GM12875 (cell line): Measurements from ENCODE around the gene MTIF2.
"Not testable (repeated sequence)": the region's sequence is repeated elsewhere in the genome, so short reads cannot be mapped to it uniquely, and the experiment has no call there.

Source experiments
- H3K4me3 ChIP-seq: one replicate; pipeline ENCODE4 v1.5.1; 2011; ENCODE audit warnings: low read depth, low read length, control low read depth
- TF ChIP-seq, protein P1 (sequence below): IDR thresholded peaks from 2 replicates; pipeline ENCODE4 v1.5.1; 2011; ENCODE audit warnings: low read depth, mild to moderate bottlenecking, control low read depth, inconsistent platforms, low read length, moderate library complexity, borderline replicate concordance; ENCODE audit not compliant: insufficient read depth

The MTIF2 gene

GRCh38 chr2:55213822-55214221, 55.2 kb downstream of the MTIF2 start:
- TF ChIP-seq, protein P1, sequence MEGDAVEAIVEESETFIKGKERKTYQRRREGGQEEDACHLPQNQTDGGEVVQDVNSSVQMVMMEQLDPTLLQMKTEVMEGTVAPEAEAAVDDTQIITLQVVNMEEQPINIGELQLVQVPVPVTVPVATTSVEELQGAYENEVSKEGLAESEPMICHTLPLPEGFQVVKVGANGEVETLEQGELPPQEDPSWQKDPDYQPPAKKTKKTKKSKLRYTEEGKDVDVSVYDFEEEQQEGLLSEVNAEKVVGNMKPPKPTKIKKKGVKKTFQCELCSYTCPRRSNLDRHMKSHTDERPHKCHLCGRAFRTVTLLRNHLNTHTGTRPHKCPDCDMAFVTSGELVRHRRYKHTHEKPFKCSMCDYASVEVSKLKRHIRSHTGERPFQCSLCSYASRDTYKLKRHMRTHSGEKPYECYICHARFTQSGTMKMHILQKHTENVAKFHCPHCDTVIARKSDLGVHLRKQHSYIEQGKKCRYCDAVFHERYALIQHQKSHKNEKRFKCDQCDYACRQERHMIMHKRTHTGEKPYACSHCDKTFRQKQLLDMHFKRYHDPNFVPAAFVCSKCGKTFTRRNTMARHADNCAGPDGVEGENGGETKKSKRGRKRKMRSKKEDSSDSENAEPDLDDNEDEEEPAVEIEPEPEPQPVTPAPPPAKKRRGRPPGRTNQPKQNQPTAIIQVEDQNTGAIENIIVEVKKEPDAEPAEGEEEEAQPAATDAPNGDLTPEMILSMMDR = no peak
- no peak overlapping the region for H3K4me3 ChIP-seq

DNA sequence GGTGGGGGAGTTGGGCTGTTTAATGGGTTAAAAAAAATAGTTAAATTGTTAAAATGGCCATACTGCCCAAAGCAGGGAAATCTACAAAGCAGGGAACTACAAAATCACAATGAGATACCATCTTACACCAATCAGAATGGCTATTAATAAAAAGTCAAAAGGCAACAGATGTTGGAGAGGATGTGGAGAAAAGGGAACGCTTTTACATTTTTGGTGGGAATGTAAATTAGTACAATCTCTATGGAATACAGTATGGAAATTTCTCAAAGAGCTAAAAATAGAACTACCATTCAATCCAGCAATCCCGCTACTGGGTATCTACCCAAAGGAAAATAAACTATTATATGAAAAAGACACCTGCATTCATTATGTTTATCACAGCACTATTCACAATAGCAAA, 64.1 kb downstream of the MTIF2 start:
- TF ChIP-seq, protein P1 = no peak
- H3K4me3 ChIP-seq = no peak overlapping the region

DNA sequence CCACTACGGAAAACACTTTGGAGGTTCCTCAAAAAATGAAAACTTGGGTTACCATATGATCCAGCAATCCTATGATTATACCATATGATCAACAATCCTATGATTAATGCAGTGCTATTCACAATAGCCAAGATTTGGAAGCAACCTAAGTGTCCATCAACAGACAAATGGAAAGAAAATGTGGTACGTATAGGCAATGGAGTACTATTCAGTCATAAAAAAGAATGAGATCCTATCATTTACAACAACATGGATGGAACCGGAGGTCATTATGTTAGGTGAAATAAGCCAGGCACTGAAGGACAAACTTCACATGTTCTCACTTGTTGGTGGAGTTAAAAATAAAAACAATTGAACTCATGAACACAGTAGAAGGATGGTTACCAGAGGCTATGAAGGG, 64.5 kb downstream of the MTIF2 start:
- TF ChIP-seq, protein P1 = no peak
- no peak overlapping the region for H3K4me3 ChIP-seq

DNA sequence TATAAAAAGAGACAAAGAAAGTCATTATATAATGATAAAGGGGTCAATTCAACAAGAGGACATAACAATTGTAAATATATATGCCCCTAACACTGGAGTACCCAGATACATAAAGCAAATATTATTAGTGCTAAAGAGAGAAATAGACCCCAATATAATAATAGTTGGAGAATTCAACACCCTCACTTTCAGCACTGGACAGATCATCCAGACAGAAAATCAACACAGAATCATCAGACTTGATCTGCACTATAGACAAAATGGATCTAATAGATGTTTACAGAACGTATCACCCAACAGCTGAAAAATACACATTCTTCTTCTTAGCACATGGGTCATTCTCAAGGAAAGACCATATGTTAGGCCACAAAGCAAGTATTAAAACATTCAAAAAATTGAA, 68.6 kb downstream of the MTIF2 start:
- no peak overlapping the region for H3K4me3 ChIP-seq
- TF ChIP-seq, protein P1 = no peak

DNA sequence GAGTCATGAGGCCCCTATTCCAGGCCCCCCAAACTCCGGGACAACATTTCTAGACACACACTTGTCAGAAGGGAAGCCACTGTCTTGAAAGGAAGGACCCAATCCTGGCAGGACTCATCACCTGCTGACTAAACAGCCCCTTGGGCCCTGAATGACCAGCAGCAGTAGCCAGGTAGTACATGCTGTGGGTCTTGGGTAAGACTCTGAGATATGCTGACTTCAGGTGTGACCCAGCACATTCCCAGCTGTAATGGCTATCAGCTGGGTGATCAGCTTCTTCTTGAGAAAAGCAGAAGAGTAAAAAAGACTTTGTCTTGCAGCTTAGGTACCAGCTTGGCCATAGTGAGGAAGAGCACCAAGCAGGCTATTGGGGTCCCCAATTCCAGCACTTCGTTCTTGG, 72.5 kb downstream of the MTIF2 start:
- TF ChIP-seq, protein P1 = no peak
- no peak overlapping the region for H3K4me3 ChIP-seq

GRCh38 chr2:55191888-55192287, 77.1 kb downstream of the MTIF2 start:
- not testable (repeated sequence) for H3K4me3 ChIP-seq

DNA sequence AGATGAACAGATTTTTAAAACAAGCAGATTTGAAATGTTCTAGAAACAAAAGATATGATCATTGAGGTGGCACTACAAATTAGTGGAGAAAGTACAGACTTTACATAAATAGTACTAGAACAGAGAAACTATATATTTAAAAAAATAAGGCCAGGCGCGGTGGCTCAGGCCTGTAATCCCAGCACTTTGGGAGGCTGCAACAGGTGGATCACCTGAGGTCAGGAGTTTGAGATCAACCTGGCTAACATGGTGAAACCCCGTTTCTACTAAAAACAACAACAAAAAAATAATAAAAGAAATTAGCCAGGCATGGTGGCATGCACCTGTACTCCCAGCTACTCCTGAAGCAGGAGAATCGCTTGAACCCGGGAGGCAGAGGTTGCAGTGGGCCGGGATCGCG, 82.2 kb downstream of the MTIF2 start:
- not testable (repeated sequence) for H3K4me3 ChIP-seq
